GM23248 (cell line): ENCODE results near the gene OCIAD1. TPM values are rescaled to one million over a fixed set of nuclear protein-coding genes. Genes with fewer than 3 reads are reported as not detected.

Source experiments
- DNase-seq: peaks from one replicate; pipeline ENCODE4 v3.0.0-alpha.2; 2015
- H2AFZ ChIP-seq: fragments of 200-600 bp; sonication (generic); 2 replicates; pipeline ENCODE4 v1.6.1; 2016; ENCODE audit warnings: antibody characterized with exemption
- H3F3A ChIP-seq: fragments of 200-600 bp; sonication (generic); 2 replicates; pipeline ENCODE4 v1.6.1; 2016; ENCODE audit warnings: mild to moderate bottlenecking, antibody characterized with exemption, mixed run types; ENCODE audit not compliant: insufficient read depth
- H3K27ac ChIP-seq: fragments of 200-600 bp; sonication (generic); 2 replicates; pipeline ENCODE4 v1.5.1; 2016; ENCODE audit warnings: mild to moderate bottlenecking
- H3K27me3 ChIP-seq: fragments of 200-600 bp; sonication (generic); replicated peaks from 2 replicates; pipeline ENCODE4 v1.6.1; 2016; ENCODE audit warnings: mild to moderate bottlenecking; ENCODE audit not compliant: insufficient read depth
- H3K36me3 ChIP-seq: fragments of 200-600 bp; sonication (generic); 2 replicates; pipeline ENCODE4 v1.6.1; 2016; ENCODE audit warnings: low read depth, mild to moderate bottlenecking
- H3K4me1 ChIP-seq: fragments of 200-600 bp; sonication (generic); 2 replicates; pipeline ENCODE4 v1.6.1; 2016; ENCODE audit warnings: mild to moderate bottlenecking; ENCODE audit not compliant: insufficient read depth
- H3K4me2 ChIP-seq: fragments of 200-600 bp; sonication (generic); one replicate; pipeline ENCODE4 v1.6.1; 2016; ENCODE audit warnings: mild to moderate bottlenecking; ENCODE audit not compliant: unreplicated experiment
- H3K4me3 ChIP-seq: fragments of 200-600 bp; sonication (generic); 2 replicates; pipeline ENCODE4 v1.5.1; 2016; ENCODE audit warnings: mild to moderate bottlenecking
- H3K79me2 ChIP-seq: fragments of 200-600 bp; sonication (generic); 2 replicates; pipeline ENCODE4 v1.6.1; 2016; ENCODE audit warnings: mild to moderate bottlenecking; ENCODE audit not compliant: insufficient read depth
- H3K9ac ChIP-seq: fragments of 200-600 bp; sonication (generic); 2 replicates; pipeline ENCODE4 v1.6.1; 2016; ENCODE audit warnings: mild to moderate bottlenecking
- H3K9me2 ChIP-seq: fragments of 200-600 bp; sonication (generic); 2 replicates; pipeline ENCODE4 v1.6.1; 2016; ENCODE audit warnings: mixed run types, mild to moderate bottlenecking, moderate library complexity; ENCODE audit not compliant: insufficient read depth
- H3K9me3 ChIP-seq: fragments of 200-600 bp; sonication (generic); one replicate; pipeline ENCODE4 v1.6.1; 2017; ENCODE audit warnings: low read depth
- H4K20me1 ChIP-seq: fragments of 200-600 bp; sonication (generic); 2 replicates; pipeline ENCODE4 v1.6.0; 2016; ENCODE audit not compliant: insufficient read depth
- EZH2 ChIP-seq: fragments of 200-600 bp; sonication (generic); IDR thresholded peaks from 2 replicates; pipeline ENCODE4 v1.6.1; 2018; ENCODE audit warnings: antibody characterized with exemption, mild to moderate bottlenecking; ENCODE audit not compliant: insufficient read depth, poor library complexity, severe bottlenecking
- EZH2phosphoT487 ChIP-seq: fragments of 200-600 bp; sonication (generic); IDR thresholded peaks from 2 replicates; pipeline ENCODE4 v1.6.1; 2018; ENCODE audit warnings: antibody characterized with exemption, moderate library complexity, mild to moderate bottlenecking, low read depth; ENCODE audit not compliant: insufficient read depth
- WGBS, 2 experiments: methylation state at CpG; one replicate each; pipeline ENCODE4 v1.1.6; 2015 to 2017; ENCODE audit warnings: low lambda C conversion rate in 2 of 2, low coverage in 1 of 2; ENCODE audit errors: missing lambda C conversion rate in 2 of 2; 5-methylcytosine and 5-hydroxymethylcytosine counted together
- in situ Hi-C: fragments of 300-500 bp; cut with MboI; formaldehyde crosslinking; loops from 2 replicates; pipeline ENCODE4 v1.15.0; 2020
- polyA plus RNA-seq: library from polyadenylated mRNA; unstranded; fragments of >200 nt; fragmentation: Nextera tagmentation; extraction: Ambion mirVana; gene quantifications from 2 replicates; pipeline ENCODE4 v1.2.1, GENCODE V29; 2016
- total RNA-seq: library from RNA; depleted of rRNA; stranded (reverse); fragments of >200 nt; shearing (Covaris generic); gene quantifications from 2 replicates; pipeline ENCODE4 v1.2.3, GENCODE V29; 2014

OCIAD1 gene
- total and polyA plus RNA-seq, 2 experiments from 2014 or later: 88.9 to 151 TPM

GRCh38 chr4:48906206-48907173 lies 75.6 kb downstream of the OCIAD1 start, which contains the start of gene OCIAD2:
TSS of gene OCIAD2 (minus strand) at chr4:48906774. CDS start at chr4:48904549, 2,225 bp downstream.
- peaks cover 16% of the 10 kb centered on the region for H3K4me1 ChIP-seq
- peak within 1 kb of the TSS; percentile 86 for H2AFZ ChIP-seq
- peak within 1 kb of the TSS; percentile 65 for H3K4me2 ChIP-seq
- H3K4me3 ChIP-seq: peak within 1 kb of the TSS; percentile 74
- peaks cover 16% of the 10 kb centered on the region for H3F3A ChIP-seq
- no peaks in the 10 kb centered on the region for H3K9me3 ChIP-seq
- DNase-seq: peak; percentile 61
- H3K36me3 ChIP-seq: no peaks in the 10 kb centered on the region
- WGBS, 2 experiments: 17 to 38% methylated on average over 23 to 57 of the region's 65 CpGs
- no peak within 1 kb of the TSS for H3K27ac ChIP-seq
- H3K27me3 ChIP-seq: no peaks in the 10 kb centered on the region
- no peaks in the 10 kb centered on the region for H3K79me2 ChIP-seq
- H3K9me2 ChIP-seq: no peaks in the 10 kb centered on the region
- TF ChIP-seq EZH2 (no peak), EZH2phosphoT487 (no peak)
- no peaks in the 10 kb centered on the region for H4K20me1 ChIP-seq
- H3K9ac ChIP-seq: peak within 1 kb of the TSS; percentile 62
- in situ Hi-C loops: no loop called here

- Histone ChIP-seq H3K27me3 (no peaks in the 10 kb centered on the region), H3K79me2 (no peaks in the 10 kb centered on the region), H2AFZ (no peak overlapping the region), H3K4me2 (no peak overlapping the region), H3K4me3 (no peak overlapping the region), H3K27ac (no peak overlapping the region), H3K9me3 (no peaks in the 10 kb centered on the region), H3K36me3 (no peaks in the 10 kb centered on the region), H3K4me1 (peaks cover 21% of the 10 kb centered on the region), H3F3A (peaks cover 16% of the 10 kb centered on the region), H3K9ac (no peak overlapping the region), H4K20me1 (no peaks in the 10 kb centered on the region), H3K9me2 (no peaks in the 10 kb centered on the region)
- in situ Hi-C loops: no loop called here
- no peak for DNase-seq
- 88 to 91% methylated on average over 7 of the region's 7 CpGs for WGBS, 2 experiments
- no peak for TF ChIP-seq EZH2
- TF ChIP-seq EZH2phosphoT487: no peak
Observed at GRCh38 chr4:48907706-48908477, 77.0 kb downstream of the OCIAD1 start.

- Histone ChIP-seq H3K4me2 (no peak overlapping the region), H3K27me3 (no peaks in the 10 kb centered on the region), H2AFZ (no peak overlapping the region), H3K79me2 (no peaks in the 10 kb centered on the region), H3K9me2 (no peaks in the 10 kb centered on the region), H4K20me1 (no peaks in the 10 kb centered on the region), H3K9ac (no peak overlapping the region), H3K9me3 (no peaks in the 10 kb centered on the region), H3K4me3 (no peak overlapping the region), H3K36me3 (no peaks in the 10 kb centered on the region), H3K4me1 (peaks cover 29% of the 10 kb centered on the region), H3F3A (peaks cover 18% of the 10 kb centered on the region), H3K27ac (no peak overlapping the region)
- in situ Hi-C loops: no loop called here
- DNase-seq: no peak
- TF ChIP-seq EZH2 (no peak), EZH2phosphoT487 (no peak)
Observed at GRCh38 chr4:48908687-48909086, 77.8 kb downstream of the OCIAD1 start.

GRCh38 chr4:48909697-48910096 lies 78.8 kb downstream of the OCIAD1 start:
- Histone ChIP-seq H3K79me2 (no peaks in the 10 kb centered on the region), H2AFZ (no peak overlapping the region), H3K36me3 (no peaks in the 10 kb centered on the region), H3K4me1 (peaks cover 27% of the 10 kb centered on the region), H4K20me1 (no peaks in the 10 kb centered on the region), H3K27ac (peak overlapping the region; percentile 50), H3K9ac (no peak overlapping the region), H3K4me3 (no peak overlapping the region), H3F3A (peaks cover 25% of the 10 kb centered on the region), H3K27me3 (no peaks in the 10 kb centered on the region), H3K4me2 (peak overlapping the region; percentile 55), H3K9me2 (no peaks in the 10 kb centered on the region), H3K9me3 (no peaks in the 10 kb centered on the region)
- TF ChIP-seq EZH2phosphoT487 (no peak), EZH2 (no peak)
- WGBS, 2 experiments: 21 to 33% methylated on average over 3 of the region's 3 CpGs
- in situ Hi-C loops: no loop called here
- peak; percentile 99 for DNase-seq
